Caco-2 (cell line): ENCODE data around the gene EML5. TPM values are rescaled to one million over a fixed set of nuclear protein-coding genes. Genes with fewer than 3 reads are reported as not detected.

Experiments
- BruUV-seq: library from RNA; stranded (reverse); fragments of 400-500 nt; replicated peaks from 2 replicates; lab custom pipeline; 2021; lab: Mats Ljungman, UMichigan
- CTCF ChIA-PET: fragments of 300-600 bp; sonication (Branson Sonifier 250); formaldehyde crosslinking; loops from one replicate; lab custom pipeline; 2022; ENCODE audit warnings: antibody characterized with exemption; lab: Charles Lee
- POLR2A ChIA-PET: fragments of 300-600 bp; sonication (Branson Sonifier 250); formaldehyde crosslinking; loops from one replicate; lab custom pipeline; 2022; ENCODE audit warnings: antibody characterized with exemption; lab: Charles Lee
- DNase-seq, 2 experiments: peaks; one replicate each; pipeline versions ENCODE4 v3.0.0 to v3.0.0-alpha.2; 2020 to 2022
- H3K27me3 ChIP-seq: replicated peaks from 2 replicates; pipeline ENCODE4 v1.6.0; 2011; ENCODE audit warnings: low read length; ENCODE audit not compliant: control insufficient read depth, insufficient read depth
- H3K36me3 ChIP-seq: 2 replicates; pipeline ENCODE4 v1.5.1; 2011; ENCODE audit warnings: low read length; ENCODE audit not compliant: control insufficient read depth, insufficient read depth
- H3K4me1 ChIP-seq: fragments of 250-450 bp; sonication (Bioruptor Pico); 2 replicates; pipeline ENCODE4 v1.5.1; 2020; ENCODE audit warnings: mild to moderate bottlenecking
- H3K4me3 ChIP-seq: 2 replicates; pipeline ENCODE4 v1.5.1; 2011; ENCODE audit warnings: low read depth, mild to moderate bottlenecking, control low read depth, low read length
- H3K9me3 ChIP-seq: fragments of 250-450 bp; sonication (Bioruptor Pico); 2 replicates; pipeline ENCODE4 v1.5.1; 2020; ENCODE audit warnings: mild to moderate bottlenecking, moderate library complexity
- H3K27ac Mint-ChIP-seq: one replicate; pipeline ENCODE4 v1.8.0; 2022; ENCODE audit warnings: mixed read lengths; ENCODE audit not compliant: unreplicated experiment
- H3K27me3 Mint-ChIP-seq: one replicate; pipeline ENCODE4 v1.8.0; 2022; ENCODE audit warnings: mixed read lengths; ENCODE audit not compliant: insufficient read depth, unreplicated experiment
- H3K36me3 Mint-ChIP-seq: one replicate; pipeline ENCODE4 v1.8.0; 2022; ENCODE audit warnings: mild to moderate bottlenecking, mixed read lengths; ENCODE audit not compliant: insufficient read depth, unreplicated experiment
- H3K4me1 Mint-ChIP-seq: one replicate; pipeline ENCODE4 v1.8.0; 2022; ENCODE audit warnings: low read depth, mixed read lengths; ENCODE audit not compliant: unreplicated experiment
- H3K4me3 Mint-ChIP-seq: one replicate; pipeline ENCODE4 v1.8.0; 2022; ENCODE audit warnings: mild to moderate bottlenecking, moderate library complexity, mixed read lengths; ENCODE audit not compliant: unreplicated experiment
- H3K9me3 Mint-ChIP-seq: one replicate; pipeline ENCODE4 v1.8.0; 2022; ENCODE audit warnings: mixed read lengths; ENCODE audit not compliant: unreplicated experiment
- CTCF ChIP-seq, 2 experiments: fragments of 200-600 bp in 1 of 2; IDR thresholded peaks; 1 replicate in 1 of 2; 2 replicates in 1 of 2; pipeline versions ENCODE4 v1.5.1 to v1.8.0; 2011 to 2022; ENCODE audit warnings: antibody characterized with exemption in 1 of 2, control low read depth in 1 of 2, inconsistent platforms in 1 of 2, low read depth in 1 of 2, low read length in 1 of 2, mild to moderate bottlenecking in 1 of 2, moderate library complexity in 1 of 2; ENCODE audit not compliant: insufficient read depth in 1 of 2, severe bottlenecking in 1 of 2, unreplicated experiment in 1 of 2
- intact Hi-C: fragments of 100-400 bp; cut with micrococcal nuclease; formaldehyde crosslinking; loops from one replicate; pipeline ENCODE4 v1.10.0; 2022; ENCODE audit not compliant: unreplicated experiment
- total RNA-seq: library from RNA; stranded (reverse); gene quantifications from 2 replicates; pipeline ENCODE4 v1.2.3, GENCODE V29; 2022

Gene EML5
- total RNA-seq, 1 experiment from 2014 or later, result 0.11 TPM

GRCh38 chr14:88750945-88751344 lies 41.8 kb downstream of the EML5 start:
- Histone ChIP-seq H3K4me3 (no peak overlapping the region), H3K36me3 (no peaks in the 10 kb centered on the region), H3K9me3 (no peaks in the 10 kb centered on the region; the same call in 1 of the 2 replicates), H3K27me3 (no peaks in the 10 kb centered on the region), H3K4me1 (no peaks in the 10 kb centered on the region)
- intact Hi-C loops, result no loop called here
- H3K27me3 Mint-ChIP-seq, result peaks cover 17% of the 10 kb centered on the region
- POLR2A ChIA-PET, result no interaction called here
- no TSS peak for BruUV-seq
- H3K4me3 Mint-ChIP-seq, result no peak overlapping the region
- no peaks in the 10 kb centered on the region for H3K4me1 Mint-ChIP-seq
- CTCF ChIA-PET, result no interaction called here
- no peaks in the 10 kb centered on the region for H3K9me3 Mint-ChIP-seq
- H3K27ac Mint-ChIP-seq, result no peak overlapping the region
- no peaks in the 10 kb centered on the region for H3K36me3 Mint-ChIP-seq
- DNase-seq, result no peak
- TF ChIP-seq CTCF (IDR thresholded peaks at IDR 0.05; ENCODE audit: insufficient read depth in 1 of 2, low read depth in 1 of 2, low read length in 1 of 2, severe bottlenecking in 1 of 2, unreplicated experiment in 1 of 2), result no peak

- H3K36me3 ChIP-seq, result no peaks in the 10 kb centered on the region
- intact Hi-C loops, result no loop called here
- TF ChIP-seq CTCF (IDR thresholded peaks at IDR 0.05; ENCODE audit: insufficient read depth in 1 of 2, low read depth in 1 of 2, low read length in 1 of 2, severe bottlenecking in 1 of 2, unreplicated experiment in 1 of 2), result no peak
- no peak overlapping the region for H3K4me3 ChIP-seq
- BruUV-seq, result no TSS peak
- ChIA-PET POLR2A (no interaction called here), CTCF (no interaction called here)
- no peaks in the 10 kb centered on the region for H3K4me1 ChIP-seq
- no peak for DNase-seq
- Mint-ChIP-seq H3K9me3 (no peaks in the 10 kb centered on the region), H3K36me3 (no peaks in the 10 kb centered on the region), H3K4me3 (no peak overlapping the region), H3K27ac (no peak overlapping the region), H3K27me3 (peaks cover 15% of the 10 kb centered on the region), H3K4me1 (no peaks in the 10 kb centered on the region)
- H3K9me3 ChIP-seq, result no peaks in the 10 kb centered on the region; the same call in 1 of the 2 replicates
- H3K27me3 ChIP-seq, result no peaks in the 10 kb centered on the region
Observed at GRCh38 chr14:88750413-88750812, 42.3 kb downstream of the EML5 start.

DNA sequence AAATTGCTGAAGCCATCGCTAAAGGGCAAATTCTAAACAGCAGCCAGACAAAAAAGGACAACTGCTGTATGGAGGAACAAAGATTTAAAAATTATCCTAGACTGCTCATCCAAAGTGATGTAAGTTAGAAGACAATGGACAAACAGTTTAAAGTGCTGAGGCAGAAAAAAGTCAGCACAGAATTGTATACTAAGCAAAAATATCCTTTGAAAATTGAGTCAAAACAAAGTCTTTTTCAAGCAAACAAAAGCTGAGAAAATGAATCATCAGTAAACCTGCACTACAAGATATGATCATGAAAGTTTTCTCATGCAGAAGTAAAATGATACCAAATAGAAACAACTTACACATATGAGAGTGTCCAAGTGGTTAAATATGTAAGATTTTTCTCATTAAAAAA lies 43.6 kb downstream of the EML5 start:
- H3K4me1 Mint-ChIP-seq, result no peaks in the 10 kb centered on the region

More for the DNA sequence above, 43.6 kb downstream of the EML5 start:
- Mint-ChIP-seq H3K27me3 (peaks cover 15% of the 10 kb centered on the region), H3K4me3 (no peak overlapping the region), H3K27ac (no peak overlapping the region), H3K36me3 (no peaks in the 10 kb centered on the region), H3K9me3 (no peaks in the 10 kb centered on the region)
- H3K9me3 ChIP-seq, result no peaks in the 10 kb centered on the region
- H3K27me3 ChIP-seq, result no peaks in the 10 kb centered on the region
- intact Hi-C loops, result no loop called here
- no peak for TF ChIP-seq CTCF (IDR thresholded peaks at IDR 0.05; ENCODE audit: insufficient read depth in 1 of 2, low read depth in 1 of 2, low read length in 1 of 2, severe bottlenecking in 1 of 2, unreplicated experiment in 1 of 2)
- no peaks in the 10 kb centered on the region for H3K4me1 ChIP-seq
- no peak overlapping the region for H3K4me3 ChIP-seq
- ChIA-PET POLR2A (no interaction called here), CTCF (no interaction called here)
- DNase-seq, result no peak
- H3K36me3 ChIP-seq, result no peaks in the 10 kb centered on the region
- BruUV-seq, result no TSS peak
